Pulmonary artery endothelial cell (primary cell): ENCODE results near the gene IL23A. TPM values are rescaled to one million over a fixed set of nuclear protein-coding genes. Genes with fewer than 3 reads are reported as not detected.
"Not testable (repeated sequence)": the region's sequence is repeated elsewhere in the genome, so short reads cannot be mapped to it uniquely, and the experiment has no call there.

Source experiments
- DNase-seq: peaks from one replicate; pipeline ENCODE4 v3.0.0-alpha.2; 2011; ENCODE audit warnings: low read depth, low spot score
- total RNA-seq: library from RNA; depleted of rRNA; stranded (reverse); fragments of >200 nt; gene quantifications from 2 replicates; pipeline ENCODE4 v1.2.3, GENCODE V29; 2014

Gene IL23A
- total RNA-seq, 1 donor from 2014 or later: 0.13 TPM

- no peak for DNase-seq
Observed at GRCh38 chr12:56326126-56326525, 12.6 kb upstream of the IL23A start.

- DNase-seq: no peak
Observed at GRCh38 chr12:56326533-56326932, 12.2 kb upstream of the IL23A start.

GRCh38 chr12:56330936-56331490, 7.7 kb upstream of the IL23A start:
- no peak for DNase-seq

GRCh38 chr12:56332512-56333196, 6.0 kb upstream of the IL23A start:
- no peak for DNase-seq

GRCh38 chr12:56333197-56333678, 5.4 kb upstream of the IL23A start:
- DNase-seq: no peak

- peak; percentile 94 for DNase-seq
Observed at GRCh38 chr12:56333679-56334489, 4.8 kb upstream of the IL23A start, which contains the start of gene PAN2. Gene PAN2 (minus strand): TSS chr12:56334000. CDS start chr12:56333094, 906 bp downstream.

GRCh38 chr12:56334490-56334793, 4.2 kb upstream of the IL23A start:
- DNase-seq: no peak

- not testable (repeated sequence) for DNase-seq
Observed at GRCh38 chr12:56335527-56335926, 3.2 kb upstream of the IL23A start.

- DNase-seq: no peak
Observed at GRCh38 chr12:56336361-56337167, 2.1 kb upstream of the IL23A start.

GRCh38 chr12:56337753-56338251, 882 bp upstream of the IL23A start:
- DNase-seq: no peak

- no peak for DNase-seq
Observed at GRCh38 chr12:56339158-56339422, 406 bp downstream of the IL23A start.

- DNase-seq: no peak
Observed at GRCh38 chr12:56341616-56342015, 2.9 kb downstream of the IL23A start.

- DNase-seq: not testable (repeated sequence)
Observed at GRCh38 chr12:56342290-56342689, 3.6 kb downstream of the IL23A start.

- no peak for DNase-seq
Observed at GRCh38 chr12:56346675-56347074, 8.0 kb downstream of the IL23A start.

- not testable (repeated sequence) for DNase-seq
Observed at GRCh38 chr12:56347255-56347654, 8.6 kb downstream of the IL23A start.

GRCh38 chr12:56348776-56349175, 10.1 kb downstream of the IL23A start:
- DNase-seq: no peak

GRCh38 chr12:56350662-56351061, 12.0 kb downstream of the IL23A start:
- DNase-seq: no peak

- DNase-seq: no peak
Observed at GRCh38 chr12:56351325-56351724, 12.6 kb downstream of the IL23A start.

GRCh38 chr12:56358836-56359532, 20.3 kb downstream of the IL23A start:
- DNase-seq: no peak

GRCh38 chr12:56359851-56360767, 21.4 kb downstream of the IL23A start, which contains the start of gene STAT2:
Gene STAT2 (minus strand): TSS chr12:56360107. CDS start chr12:56356571, 3,536 bp downstream.
- DNase-seq: peak; percentile 99
